Tibial nerve (tissue), 4 donors: ENCODE measurements around the gene CDH26. TPM values are rescaled to one million over a fixed set of nuclear protein-coding genes. Genes with fewer than 3 reads are reported as not detected.

ENCODE experiments used
- DNase-seq, 2 donors: peaks; one replicate each; pipeline ENCODE4 v3.0.0-alpha.2; 2019; ENCODE audit warnings: low spot score in 2 of 2
- H3K27ac ChIP-seq, 4 donors: fragments of 200-600 bp; sonication (generic) in 3 of 4; one replicate each; pipeline ENCODE4 v1.5.1; 2017 to 2019; ENCODE audit warnings: mild to moderate bottlenecking in 1 of 4
- H3K27me3 ChIP-seq, 2 donors: fragments of 200-600 bp; sonication (generic) in 1 of 2; one replicate each; pipeline versions ENCODE4 v1.5.1 to v1.6.0; 2017 to 2019
- H3K36me3 ChIP-seq, 3 donors: fragments of 200-600 bp; sonication (generic); one replicate each; pipeline ENCODE4 v1.5.1; 2018 to 2019
- H3K4me1 ChIP-seq, 4 donors: fragments of 200-600 bp; sonication (generic) in 3 of 4; one replicate each; pipeline ENCODE4 v1.5.1; 2017 to 2019
- H3K4me3 ChIP-seq, 4 donors: fragments of 200-600 bp; sonication (generic) in 3 of 4; one replicate each; pipeline ENCODE4 v1.5.1; 2017 to 2019; ENCODE audit warnings: mild to moderate bottlenecking in 1 of 4, moderate library complexity in 1 of 4
- H3K9me3 ChIP-seq, 4 donors: fragments of 200-600 bp; sonication (generic) in 3 of 4; one replicate each; pipeline ENCODE4 v1.5.1; 2017 to 2019
- EP300 ChIP-seq, 2 donors: sonication (generic); formaldehyde crosslinking; IDR thresholded peaks; one replicate each; pipeline ENCODE4 v1.6.1; 2017; ENCODE audit warnings: antibody characterized with exemption in 2 of 2, mild to moderate bottlenecking in 1 of 2
- POLR2A ChIP-seq, 2 donors: fragments of 450-650 bp; IDR thresholded peaks; one replicate each; pipeline ENCODE4 v1.6.1; 2017; ENCODE audit warnings: antibody characterized with exemption in 2 of 2, mild to moderate bottlenecking in 2 of 2, moderate library complexity in 2 of 2
- whole genome bisulfite sequencing, 2 donors: methylation state at CpG; one replicate each; pipeline ENCODE4 v1.1.5; 2018; 5-methylcytosine and 5-hydroxymethylcytosine counted together
- total RNA-seq, 4 donors: library from RNA; depleted of rRNA; stranded (reverse); fragments of >200 nt; gene quantifications; one replicate each; pipeline ENCODE4 v1.1.0, GENCODE V29; 2016
- TF ChIP-seq, protein P1 (sequence below), 5 experiments: fragments of 200-600 bp in 3 of 5; fragments of 450-650 bp in 2 of 5; sonication (generic) in 3 of 5; IDR thresholded peaks; one replicate each; pipeline ENCODE4 v1.5.1; 2016 to 2019; ENCODE audit warnings: antibody characterized with exemption in 5 of 5, mild to moderate bottlenecking in 3 of 5, moderate library complexity in 2 of 5

Gene CDH26
- total RNA-seq, 4 donors from 2014 or later, result 1.3 to 4.8 (median 2.6) TPM

DNA sequence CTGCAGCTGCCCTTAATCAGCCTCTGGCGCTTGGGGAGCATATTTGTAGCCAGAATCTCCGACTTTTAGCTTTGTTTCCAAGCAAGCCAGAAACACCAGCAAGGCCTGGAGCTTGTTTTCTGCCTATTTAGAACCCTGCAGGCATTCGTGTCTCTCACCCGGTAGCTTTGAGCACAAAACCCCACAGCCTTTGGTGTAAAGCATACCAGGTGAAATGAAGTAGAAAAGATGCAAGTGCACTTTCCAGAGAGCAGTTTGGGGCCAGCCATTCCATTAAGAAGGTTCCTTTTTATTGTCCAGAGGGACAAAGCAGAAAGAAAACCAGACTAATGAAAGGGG is 17.3 kb upstream of the CDH26 start:
- H3K4me1 ChIP-seq, result peaks cover 0 to 80% (median 47%) of the 10 kb centered on the region in 4 donors
- 0% methylated on average over 4 of the region's 4 CpGs for WGBS, 2 donors

DNA sequence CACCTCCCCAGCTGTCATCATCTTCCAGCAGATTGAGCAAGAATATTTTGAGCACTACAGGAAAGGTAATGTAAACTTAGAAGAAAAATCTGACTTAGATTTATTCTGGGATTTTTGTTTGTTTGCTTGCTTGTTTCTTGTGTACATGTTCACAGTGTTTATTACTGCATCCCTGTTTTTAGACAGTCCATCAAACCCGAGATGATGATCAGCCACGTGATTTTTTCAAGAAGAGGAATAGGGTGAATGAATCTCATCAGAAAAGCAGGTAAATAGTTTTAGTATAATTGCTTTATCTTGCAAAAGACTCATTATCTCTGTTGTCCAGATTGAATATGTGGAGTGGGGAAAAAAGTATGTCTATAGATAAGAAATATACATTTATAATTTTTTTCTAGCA is 16.0 kb upstream of the CDH26 start:
- whole genome bisulfite sequencing, 2 donors, result 77 to 82% methylated on average over 2 of the region's 2 CpGs
- no peak for DNase-seq
- Histone ChIP-seq H3K9me3 (no peaks in the 10 kb centered on the region), H3K4me3 (no peak overlapping the region), H3K4me1 (peaks cover 0 to 80% (median 53%) of the 10 kb centered on the region in 4 donors), H3K27ac (peak overlapping the region in 2 of 4 donors; percentile 90 to 94), H3K36me3 (peaks cover 0 to 30% (median 14%) of the 10 kb centered on the region in 3 donors), H3K27me3 (no peaks in the 10 kb centered on the region)
- TF ChIP-seq, protein P1, sequence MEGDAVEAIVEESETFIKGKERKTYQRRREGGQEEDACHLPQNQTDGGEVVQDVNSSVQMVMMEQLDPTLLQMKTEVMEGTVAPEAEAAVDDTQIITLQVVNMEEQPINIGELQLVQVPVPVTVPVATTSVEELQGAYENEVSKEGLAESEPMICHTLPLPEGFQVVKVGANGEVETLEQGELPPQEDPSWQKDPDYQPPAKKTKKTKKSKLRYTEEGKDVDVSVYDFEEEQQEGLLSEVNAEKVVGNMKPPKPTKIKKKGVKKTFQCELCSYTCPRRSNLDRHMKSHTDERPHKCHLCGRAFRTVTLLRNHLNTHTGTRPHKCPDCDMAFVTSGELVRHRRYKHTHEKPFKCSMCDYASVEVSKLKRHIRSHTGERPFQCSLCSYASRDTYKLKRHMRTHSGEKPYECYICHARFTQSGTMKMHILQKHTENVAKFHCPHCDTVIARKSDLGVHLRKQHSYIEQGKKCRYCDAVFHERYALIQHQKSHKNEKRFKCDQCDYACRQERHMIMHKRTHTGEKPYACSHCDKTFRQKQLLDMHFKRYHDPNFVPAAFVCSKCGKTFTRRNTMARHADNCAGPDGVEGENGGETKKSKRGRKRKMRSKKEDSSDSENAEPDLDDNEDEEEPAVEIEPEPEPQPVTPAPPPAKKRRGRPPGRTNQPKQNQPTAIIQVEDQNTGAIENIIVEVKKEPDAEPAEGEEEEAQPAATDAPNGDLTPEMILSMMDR (IDR thresholded peaks at IDR 0.05), result no peak
- TF ChIP-seq EP300 (IDR thresholded peaks at IDR 0.05), result no peak
- TF ChIP-seq POLR2A (IDR thresholded peaks at IDR 0.05), result no peak

More for the DNA sequence above, 17.3 kb upstream of the CDH26 start:
- peak overlapping the region; percentile 85 to 94 (median 91) for H3K27ac ChIP-seq
- peaks cover 0 to 30% (median 14%) of the 10 kb centered on the region in 3 donors for H3K36me3 ChIP-seq
- no peak for DNase-seq
- no peaks in the 10 kb centered on the region for H3K9me3 ChIP-seq
- H3K4me3 ChIP-seq, result peak overlapping the region; percentile 73 to 92 (median 80)
- no peaks in the 10 kb centered on the region for H3K27me3 ChIP-seq
- TF ChIP-seq POLR2A (IDR thresholded peaks at IDR 0.05), result no peak
- no peak for TF ChIP-seq EP300 (IDR thresholded peaks at IDR 0.05)
- TF ChIP-seq, protein P1 (IDR thresholded peaks at IDR 0.05), result no peak

DNA sequence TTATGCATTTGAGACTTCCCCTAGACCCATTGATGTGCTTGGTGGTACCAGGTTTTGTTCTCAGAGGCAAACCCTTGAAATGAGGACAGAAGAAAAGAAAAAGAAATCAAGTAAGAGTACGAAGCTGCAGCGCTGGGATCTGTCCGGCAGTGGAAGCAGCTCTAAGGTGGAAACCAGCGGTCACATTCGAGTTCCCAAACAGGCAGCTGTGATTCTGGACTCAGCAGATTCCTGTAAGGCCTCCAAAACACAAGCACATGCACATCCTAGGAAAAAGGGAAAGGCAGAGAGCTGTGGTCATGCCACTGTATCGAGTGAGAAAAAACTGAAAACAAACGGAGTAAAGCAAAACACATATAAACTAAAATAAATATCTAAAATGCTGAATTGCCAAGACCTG is 13.5 kb upstream of the CDH26 start:
- Histone ChIP-seq H3K27me3 (no peaks in the 10 kb centered on the region), H3K9me3 (no peaks in the 10 kb centered on the region), H3K4me3 (no peak overlapping the region), H3K27ac (peak overlapping the region in 3 of 4 donors; percentile 37 to 68 (median 67)), H3K36me3 (peaks cover 0 to 30% (median 14%) of the 10 kb centered on the region in 3 donors), H3K4me1 (peaks cover 0 to 81% (median 42%) of the 10 kb centered on the region in 4 donors)
- TF ChIP-seq, protein P1 (IDR thresholded peaks at IDR 0.05), result no peak
- TF ChIP-seq POLR2A (IDR thresholded peaks at IDR 0.05) (no peak), EP300 (IDR thresholded peaks at IDR 0.05) (no peak)
- no peak for DNase-seq
- 56 to 60% methylated on average over 7 of the region's 7 CpGs for WGBS, 2 donors

DNA sequence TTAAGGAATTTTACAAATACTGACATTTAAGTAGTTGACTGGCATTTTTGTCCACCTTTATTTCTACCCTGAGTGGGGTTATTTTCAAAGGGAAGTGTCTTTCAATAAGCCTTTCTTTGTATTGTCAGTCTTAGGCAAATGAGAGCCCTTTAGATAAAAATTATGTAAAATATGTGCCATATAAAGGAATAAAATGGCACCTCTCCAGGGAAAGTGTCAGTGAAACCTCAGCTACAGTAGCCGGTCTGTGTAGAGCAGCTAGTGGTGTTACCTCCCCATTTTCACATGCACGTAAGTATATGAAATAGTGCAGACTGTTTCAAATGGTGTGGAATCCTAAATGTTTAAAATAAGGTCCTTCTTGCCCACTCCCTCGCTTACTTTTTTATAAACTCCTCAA is 13.0 kb upstream of the CDH26 start:
- Histone ChIP-seq H3K9me3 (no peaks in the 10 kb centered on the region), H3K36me3 (peaks cover 0 to 30% (median 14%) of the 10 kb centered on the region in 3 donors), H3K4me1 (peaks cover 0 to 82% (median 43%) of the 10 kb centered on the region in 4 donors), H3K4me3 (no peak overlapping the region), H3K27me3 (no peaks in the 10 kb centered on the region), H3K27ac (peak overlapping the region in 3 of 4 donors; percentile 37 to 68 (median 67))
- no peak for DNase-seq
- 33 to 37% methylated on average over 3 of the region's 3 CpGs for WGBS, 2 donors
- TF ChIP-seq POLR2A (IDR thresholded peaks at IDR 0.05) (no peak), EP300 (IDR thresholded peaks at IDR 0.05) (no peak)
- TF ChIP-seq, protein P1 (IDR thresholded peaks at IDR 0.05), result no peak

DNA sequence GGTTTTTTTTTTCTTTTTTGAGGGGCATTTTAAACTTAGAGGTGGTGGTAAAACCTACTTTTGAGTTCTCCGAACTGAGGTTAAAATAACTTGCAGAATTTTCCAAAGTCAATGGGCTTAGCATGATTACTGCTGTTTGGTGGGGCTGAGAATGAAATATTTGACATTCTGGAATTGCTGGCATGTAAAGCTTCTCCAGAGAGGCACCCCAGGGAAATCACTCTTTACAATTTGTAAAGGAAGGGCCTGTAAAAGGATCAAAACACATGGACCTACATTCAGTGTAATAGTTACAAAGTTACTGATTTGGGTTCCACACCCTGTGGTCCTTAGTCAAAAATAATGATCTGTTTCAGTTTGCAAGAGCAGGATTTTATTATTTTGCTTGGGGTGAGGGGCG is 12.5 kb upstream of the CDH26 start:
- Histone ChIP-seq H3K4me1 (peaks cover 0 to 82% (median 43%) of the 10 kb centered on the region in 4 donors), H3K27me3 (no peaks in the 10 kb centered on the region), H3K27ac (peak overlapping the region; percentile 13 to 68 (median 52)), H3K36me3 (peaks cover 0 to 30% (median 14%) of the 10 kb centered on the region in 3 donors), H3K9me3 (no peaks in the 10 kb centered on the region), H3K4me3 (no peak overlapping the region)
- WGBS, 2 donors, result 38 to 57% methylated on average over 2 of the region's 2 CpGs
- DNase-seq, result no peak
- TF ChIP-seq, protein P1 (IDR thresholded peaks at IDR 0.05), result no peak
- TF ChIP-seq POLR2A (IDR thresholded peaks at IDR 0.05) (no peak), EP300 (IDR thresholded peaks at IDR 0.05) (no peak)
